ENCODE measurements around the gene ZNF22.

The ZNF22 gene

DNA sequence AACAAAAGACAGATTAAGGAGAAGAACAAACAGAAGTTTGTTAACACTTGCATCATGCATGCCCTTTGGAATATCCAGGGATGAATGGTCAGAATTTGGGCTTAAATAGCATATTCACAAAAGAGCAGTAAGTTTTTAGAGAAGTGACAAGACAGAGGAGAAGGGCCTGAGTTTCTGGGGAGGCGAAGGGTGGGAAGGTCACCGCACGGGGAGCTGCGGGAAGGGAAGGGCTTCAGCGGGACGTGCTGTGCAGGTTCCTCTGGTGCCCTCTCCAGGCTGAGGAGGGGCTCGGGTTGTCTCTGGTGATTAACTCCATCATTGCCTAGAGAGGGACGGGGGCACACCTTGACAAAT is 10.4 kb upstream of the ZNF22 start:
- DNase-seq (ENCODE audit: extremely low read depth, low read depth) = no peak
- TF ChIP-seq, protein P1, sequence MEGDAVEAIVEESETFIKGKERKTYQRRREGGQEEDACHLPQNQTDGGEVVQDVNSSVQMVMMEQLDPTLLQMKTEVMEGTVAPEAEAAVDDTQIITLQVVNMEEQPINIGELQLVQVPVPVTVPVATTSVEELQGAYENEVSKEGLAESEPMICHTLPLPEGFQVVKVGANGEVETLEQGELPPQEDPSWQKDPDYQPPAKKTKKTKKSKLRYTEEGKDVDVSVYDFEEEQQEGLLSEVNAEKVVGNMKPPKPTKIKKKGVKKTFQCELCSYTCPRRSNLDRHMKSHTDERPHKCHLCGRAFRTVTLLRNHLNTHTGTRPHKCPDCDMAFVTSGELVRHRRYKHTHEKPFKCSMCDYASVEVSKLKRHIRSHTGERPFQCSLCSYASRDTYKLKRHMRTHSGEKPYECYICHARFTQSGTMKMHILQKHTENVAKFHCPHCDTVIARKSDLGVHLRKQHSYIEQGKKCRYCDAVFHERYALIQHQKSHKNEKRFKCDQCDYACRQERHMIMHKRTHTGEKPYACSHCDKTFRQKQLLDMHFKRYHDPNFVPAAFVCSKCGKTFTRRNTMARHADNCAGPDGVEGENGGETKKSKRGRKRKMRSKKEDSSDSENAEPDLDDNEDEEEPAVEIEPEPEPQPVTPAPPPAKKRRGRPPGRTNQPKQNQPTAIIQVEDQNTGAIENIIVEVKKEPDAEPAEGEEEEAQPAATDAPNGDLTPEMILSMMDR (IDR thresholded peaks at IDR 0.05; ENCODE audit: low read depth, low read length) = peak; percentile 2

- no peak for DNase-seq (ENCODE audit: extremely low read depth, low read depth)
Measured at GRCh38 chr10:44990965-44991364, 9.8 kb upstream of the ZNF22 start.

DNA sequence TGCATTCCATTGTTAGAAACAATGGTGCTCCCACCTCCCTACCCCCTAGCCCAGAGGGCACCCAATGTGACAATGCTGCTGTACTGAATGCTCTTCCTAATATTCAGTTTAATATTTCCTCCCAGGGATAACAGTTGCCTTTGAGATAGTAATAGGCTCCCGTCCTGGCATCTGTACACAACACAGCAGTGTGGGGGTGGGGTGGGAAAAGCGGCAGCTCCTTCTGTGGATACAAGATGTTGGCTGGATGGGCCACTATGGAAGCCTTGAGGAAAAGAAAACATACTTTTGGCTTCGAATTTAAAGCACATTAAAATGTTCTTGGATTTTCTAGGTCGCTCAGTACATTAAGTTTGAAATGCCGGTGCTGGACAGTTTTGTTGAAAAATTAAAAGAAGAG is 9.2 kb upstream of the ZNF22 start:
- TF ChIP-seq, protein P1 (IDR thresholded peaks at IDR 0.05; ENCODE audit: low read depth, low read length) = no peak
- DNase-seq (ENCODE audit: extremely low read depth, low read depth) = no peak

More at GRCh38 chr10:44990965-44991364, 9.8 kb upstream of the ZNF22 start:
- TF ChIP-seq, protein P1 (IDR thresholded peaks at IDR 0.05; ENCODE audit: low read depth, low read length) = no peak

DNA sequence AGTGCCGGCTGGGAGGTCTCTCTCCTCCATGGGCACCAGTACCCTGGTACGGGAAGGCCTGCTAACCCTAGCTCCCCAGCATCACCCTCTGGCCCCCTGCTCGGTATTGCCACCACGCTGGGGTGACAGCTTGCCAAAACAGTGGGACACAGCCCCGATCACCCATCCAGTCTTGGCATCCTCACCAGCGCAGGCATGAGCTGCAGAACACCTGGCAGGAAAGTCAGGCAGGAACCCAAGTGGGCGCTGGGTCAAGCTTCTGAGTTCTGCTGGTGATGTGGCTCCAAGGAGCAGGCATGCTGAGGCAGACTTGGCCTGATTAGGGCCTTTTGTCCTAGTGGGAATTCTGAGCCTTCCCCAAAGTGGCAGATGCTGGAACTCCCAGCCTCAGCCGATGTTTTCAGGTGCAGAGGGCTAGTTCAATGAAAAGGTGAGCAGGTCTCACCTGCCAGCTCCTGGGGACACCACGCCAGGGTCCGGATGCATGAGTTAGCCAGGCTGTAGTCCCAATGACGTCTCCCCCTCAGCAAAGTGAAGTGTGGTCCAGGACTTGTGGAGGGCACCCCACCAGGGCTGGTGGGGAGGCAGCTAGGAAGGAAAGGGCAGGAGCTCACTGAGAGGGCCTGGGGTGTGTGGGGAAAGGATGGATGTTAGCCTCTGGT is 8.5 kb upstream of the ZNF22 start:
- DNase-seq (ENCODE audit: extremely low read depth, low read depth) = no peak
- TF ChIP-seq, protein P1 (IDR thresholded peaks at IDR 0.05; ENCODE audit: low read depth, low read length) = no peak

DNA sequence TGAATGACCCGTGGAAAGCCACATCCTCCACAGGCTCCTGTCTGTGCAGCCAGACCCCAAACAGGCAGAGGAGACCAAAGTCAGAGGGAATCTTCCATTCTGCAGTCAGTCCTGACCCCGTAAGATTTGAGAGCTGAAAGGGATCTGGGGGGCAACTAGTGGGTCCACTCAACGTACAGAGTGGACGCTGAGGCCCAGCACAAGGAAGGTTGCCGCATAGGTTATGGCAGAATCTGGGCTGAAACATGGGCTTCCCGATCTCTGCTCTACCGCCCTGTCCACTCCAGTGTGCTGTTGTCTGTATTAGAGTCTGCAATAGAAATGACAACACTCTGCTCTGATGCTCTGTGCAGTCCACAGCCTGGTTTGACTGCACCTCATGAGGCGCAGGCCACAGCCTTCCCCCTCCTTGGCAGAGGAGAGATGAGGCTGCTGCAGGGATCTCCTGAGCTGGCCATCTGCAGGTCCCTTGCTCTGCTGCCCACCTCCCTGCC is 7.9 kb upstream of the ZNF22 start:
- TF ChIP-seq, protein P1 (IDR thresholded peaks at IDR 0.05; ENCODE audit: low read depth, low read length) = no peak
- no peak for DNase-seq (ENCODE audit: extremely low read depth, low read depth)

DNA sequence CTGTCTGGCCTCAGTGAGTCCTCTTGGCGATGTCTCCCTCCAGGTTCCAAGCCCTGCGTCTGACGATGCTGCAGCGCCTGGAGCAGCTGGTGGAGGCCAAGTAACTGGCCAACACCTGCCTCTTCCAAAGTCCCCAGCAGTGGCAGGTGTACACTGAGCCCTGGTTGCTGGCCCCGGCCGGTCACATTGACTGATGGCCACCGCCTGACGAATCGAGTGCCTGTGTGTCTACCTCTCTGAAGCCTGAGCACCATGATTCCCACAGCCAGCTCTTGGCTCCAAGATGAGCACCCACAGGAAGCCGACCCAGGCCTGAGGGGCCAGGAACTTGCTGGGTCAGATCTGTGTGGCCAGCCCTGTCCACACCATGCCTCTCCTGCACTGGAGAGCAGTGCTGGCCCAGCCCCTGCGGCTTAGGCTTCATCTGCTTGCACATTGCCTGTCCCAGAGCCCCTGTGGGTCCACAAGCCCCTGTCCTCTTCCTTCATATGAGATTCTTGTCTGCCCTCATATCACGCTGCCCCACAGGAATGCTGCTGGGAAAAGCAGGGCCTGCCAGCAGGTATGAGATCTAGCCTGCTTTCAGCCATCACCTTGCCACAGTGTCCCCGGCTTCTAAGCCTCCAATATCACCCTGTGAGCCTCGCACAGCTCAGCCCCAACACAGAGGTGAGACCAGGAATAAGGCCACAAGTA is 7.3 kb upstream of the ZNF22 start:
- no peak for DNase-seq (ENCODE audit: extremely low read depth, low read depth)
- TF ChIP-seq, protein P1 (IDR thresholded peaks at IDR 0.05; ENCODE audit: low read depth, low read length) = no peak
